HG03064 (cell line): Measurements from ENCODE around the gene LRIG1.
A peak's percentile ranks its signal among the peaks of the same experiment; 100 is the strongest.

Source experiments
- ATAC-seq: cut with Tn5 transposase; IDR thresholded peaks from one replicate; pipeline ENCODE4 v1.9.1; 2021; ENCODE audit warnings: low read depth; ENCODE audit not compliant: unreplicated experiment

Gene LRIG1

GRCh38 chr3:66507423-66508260, 6.8 kb upstream of the LRIG1 start:
- no peak for ATAC-seq

GRCh38 chr3:66506154-66506553, 5.3 kb upstream of the LRIG1 start:
- ATAC-seq: no peak

GRCh38 chr3:66504850-66505641, 4.2 kb upstream of the LRIG1 start:
- no peak for ATAC-seq

GRCh38 chr3:66502981-66503380, 2.2 kb upstream of the LRIG1 start:
- ATAC-seq: no peak

GRCh38 chr3:66502245-66502874, 1.5 kb upstream of the LRIG1 start:
- ATAC-seq: no peak

- ATAC-seq: no peak
Measured at GRCh38 chr3:66501483-66502244, 842 bp upstream of the LRIG1 start.

- ATAC-seq: peak; percentile 18
Measured at GRCh38 chr3:66499881-66500575, 794 bp downstream of the LRIG1 start.

- ATAC-seq: no peak
Measured at GRCh38 chr3:66498687-66499621, 1.9 kb downstream of the LRIG1 start.

GRCh38 chr3:66497985-66498671, 2.7 kb downstream of the LRIG1 start:
- ATAC-seq: no peak

GRCh38 chr3:66497288-66497984, 3.4 kb downstream of the LRIG1 start:
- no peak for ATAC-seq

GRCh38 chr3:66496746-66497145, 4.1 kb downstream of the LRIG1 start:
- ATAC-seq: no peak

GRCh38 chr3:66496301-66496700, 4.5 kb downstream of the LRIG1 start:
- ATAC-seq: no peak

- ATAC-seq: no peak
Measured at GRCh38 chr3:66495668-66496045, 5.2 kb downstream of the LRIG1 start.

- no peak for ATAC-seq
Measured at GRCh38 chr3:66494959-66495667, 5.7 kb downstream of the LRIG1 start.

GRCh38 chr3:66493458-66494099, 7.2 kb downstream of the LRIG1 start:
- no peak for ATAC-seq

- ATAC-seq: no peak
Measured at GRCh38 chr3:66492672-66493071, 8.2 kb downstream of the LRIG1 start.

GRCh38 chr3:66492071-66492470, 8.8 kb downstream of the LRIG1 start:
- ATAC-seq: no peak
